ENCODE results near the gene SUFU. TPM values are rescaled to one million over a fixed set of nuclear protein-coding genes. Genes with fewer than 3 reads are reported as not detected.
"Not testable (repeated sequence)": the region's sequence is repeated elsewhere in the genome, so short reads cannot be mapped to it uniquely, and the experiment has no call there.

SUFU gene
- polyA plus RNA-seq, 1 donor, result 14.6 TPM

- peak; percentile 46 for DNase-seq (ENCODE audit: low read depth)
Observed at GRCh38 chr10:102511583-102512274, 8.0 kb downstream of the SUFU start.

GRCh38 chr10:102514487-102515311, 10.9 kb downstream of the SUFU start:
- no peak for DNase-seq (ENCODE audit: low read depth)

- DNase-seq (ENCODE audit: low read depth), result no peak
Observed at GRCh38 chr10:102515724-102516123, 12.0 kb downstream of the SUFU start.

DNA sequence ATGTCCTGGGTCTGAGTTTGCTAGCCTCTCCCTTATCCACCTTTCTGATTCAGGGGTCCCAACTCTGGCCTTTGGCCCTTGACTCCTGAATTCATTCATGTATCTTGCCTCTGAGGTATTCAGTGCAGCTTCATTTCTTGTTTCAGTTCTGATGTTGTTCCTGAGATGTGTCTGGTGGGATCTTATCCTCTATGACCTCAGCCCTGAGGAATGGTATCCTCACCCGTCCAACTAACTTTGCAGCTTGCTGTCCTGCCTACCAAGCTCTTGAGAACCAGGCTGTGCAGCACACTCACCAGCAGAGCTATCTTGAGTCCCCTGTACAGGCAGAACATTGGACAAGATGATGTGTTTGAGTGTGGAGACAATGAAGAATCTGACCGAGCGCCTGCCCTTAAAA, 13.8 kb downstream of the SUFU start:
- no peak for DNase-seq (ENCODE audit: low read depth)

DNA sequence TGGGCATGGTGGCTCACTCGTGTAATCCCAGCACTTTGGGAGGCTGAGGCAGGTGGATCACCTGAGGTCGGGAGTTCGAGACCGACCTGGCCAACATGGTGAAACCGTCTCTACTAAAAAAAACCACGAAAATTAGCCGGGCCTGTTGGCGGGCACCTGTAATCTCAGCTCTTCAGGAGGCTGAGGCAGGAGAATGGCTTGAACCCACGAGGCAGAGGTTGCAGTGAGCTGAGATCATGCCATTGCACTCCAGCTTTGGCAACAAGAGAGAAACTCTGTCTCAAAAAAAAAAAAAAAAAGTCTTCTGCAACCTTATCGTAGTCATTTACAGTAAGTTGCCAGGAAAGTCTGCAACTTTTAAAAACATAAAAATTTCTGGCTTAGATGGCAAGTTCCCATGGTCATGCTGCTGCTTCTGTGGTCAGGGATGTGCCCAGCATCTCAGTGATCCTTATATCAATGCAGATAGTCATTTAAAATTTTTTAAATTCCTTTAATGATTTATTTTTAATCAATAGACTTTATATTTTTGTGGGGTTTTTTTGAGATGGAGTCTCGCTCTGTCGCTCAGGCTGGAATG, 15.6 kb downstream of the SUFU start:
- no peak for DNase-seq (ENCODE audit: low read depth)

- DNase-seq (ENCODE audit: low read depth), result no peak
Observed at GRCh38 chr10:102522874-102523249, 19.1 kb downstream of the SUFU start.

DNA sequence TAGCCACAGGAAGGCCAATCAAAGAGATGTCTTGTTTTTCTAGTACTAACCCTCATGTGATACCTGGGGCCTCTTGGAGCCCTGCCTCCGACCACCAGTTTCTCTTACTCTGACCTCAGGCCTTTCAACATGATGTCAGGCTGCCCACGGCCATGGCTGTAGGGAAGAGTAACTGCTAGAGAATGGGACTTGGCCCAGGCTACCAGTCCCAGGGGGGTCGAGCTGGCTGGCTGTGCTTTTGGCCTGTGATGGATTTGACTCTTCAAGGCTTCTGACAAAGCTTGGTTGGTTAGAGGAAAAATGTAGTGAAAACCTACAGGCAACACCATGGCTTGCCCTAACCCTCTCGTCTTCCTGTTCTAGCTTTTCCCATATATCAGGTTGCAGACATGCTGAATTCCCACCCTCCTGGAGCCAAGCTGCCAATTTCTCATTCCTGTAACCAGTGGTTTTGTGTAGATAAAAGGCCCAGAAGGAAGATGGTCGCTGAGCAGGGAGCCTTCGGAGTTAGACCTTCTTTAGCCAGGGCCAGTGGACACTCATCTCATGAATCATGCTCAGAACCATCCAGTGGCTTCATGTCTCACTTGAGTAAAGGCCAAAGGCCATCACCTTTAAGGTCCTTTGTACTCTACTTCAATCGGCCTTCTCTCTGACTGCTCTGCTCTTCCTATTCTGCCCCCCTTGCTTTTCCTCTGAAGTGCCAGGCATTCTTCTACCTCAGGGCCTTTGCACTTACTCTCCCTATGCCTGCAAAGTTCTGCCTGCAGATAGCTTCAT, 19.7 kb downstream of the SUFU start:
- DNase-seq (ENCODE audit: low read depth), result no peak

DNA sequence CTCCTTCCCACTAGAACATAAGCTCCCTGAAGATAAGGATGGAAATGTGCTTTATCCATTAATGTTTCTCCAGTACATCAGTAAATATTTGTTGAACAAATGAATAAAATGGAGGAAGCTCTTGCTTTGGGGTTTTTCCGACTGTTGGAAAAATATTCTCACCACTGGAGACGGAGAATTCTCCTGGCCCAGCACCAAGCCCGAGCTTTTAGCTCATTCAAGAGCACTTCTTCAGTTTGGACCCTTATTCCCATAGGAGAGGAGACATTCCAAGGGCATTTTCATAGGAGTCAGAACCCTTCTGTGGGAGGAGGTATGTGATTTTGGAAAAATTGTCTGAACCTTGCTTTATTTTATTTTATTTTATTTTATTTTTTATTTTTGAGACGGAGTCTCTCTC, 21.0 kb downstream of the SUFU start:
- DNase-seq (ENCODE audit: low read depth), result no peak

GRCh38 chr10:102527546-102527945, 23.8 kb downstream of the SUFU start:
- DNase-seq (ENCODE audit: low read depth), result no peak

GRCh38 chr10:102534333-102534732, 30.6 kb downstream of the SUFU start:
- DNase-seq (ENCODE audit: low read depth), result no peak

- not testable (repeated sequence) for DNase-seq (ENCODE audit: low read depth)
Observed at GRCh38 chr10:102534966-102535365, 31.2 kb downstream of the SUFU start.

DNA sequence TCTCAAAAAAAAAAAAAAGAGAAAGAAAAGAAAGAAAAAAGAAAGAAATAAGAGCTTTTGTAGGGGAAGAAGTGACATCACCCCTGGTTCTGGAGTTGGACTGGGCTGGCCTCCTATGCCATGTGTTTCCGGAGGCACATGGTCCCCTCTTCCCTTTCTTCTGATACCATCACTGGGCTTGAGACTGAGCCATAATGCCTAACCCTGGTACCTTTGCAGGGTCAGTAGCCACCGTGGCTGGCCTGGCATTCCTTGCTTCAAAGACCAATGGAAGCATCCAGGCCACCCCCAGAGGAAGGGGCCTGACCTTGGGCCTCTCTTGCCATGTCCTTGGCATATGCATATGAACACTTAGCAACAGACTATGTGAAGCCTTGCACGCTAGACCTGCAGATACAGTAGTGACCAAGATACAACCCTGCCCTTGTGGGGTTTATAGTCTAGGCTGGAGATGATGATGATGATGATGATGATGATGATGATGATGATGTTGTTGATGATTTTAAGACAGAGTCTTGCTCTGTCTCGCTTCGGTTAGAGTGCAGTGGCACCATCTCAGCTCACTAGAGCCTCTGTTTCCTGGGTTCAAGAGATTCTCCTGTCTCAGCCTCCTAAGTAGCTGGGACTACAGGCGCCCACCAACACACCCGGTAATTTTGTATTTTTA, 31.8 kb downstream of the SUFU start:
- no peak for DNase-seq (ENCODE audit: low read depth)

DNA sequence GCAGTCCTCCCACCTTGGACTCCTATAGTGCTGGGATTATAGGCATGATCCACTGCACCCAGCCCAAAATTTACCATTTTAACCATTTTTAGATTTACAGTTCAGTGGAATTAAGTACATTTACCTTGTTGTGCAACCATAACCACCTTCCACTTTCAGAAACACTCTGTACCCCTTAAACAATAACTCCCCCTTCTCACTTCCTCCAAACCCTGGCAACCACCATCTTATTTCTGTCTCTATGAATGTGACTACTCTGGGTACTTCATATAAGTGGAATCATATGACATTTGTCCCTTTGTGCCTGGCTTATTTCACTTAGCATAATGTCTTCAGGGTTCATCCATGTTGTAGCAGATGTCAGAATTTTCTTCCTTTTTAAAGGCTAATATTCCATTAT, 33.6 kb downstream of the SUFU start:
- DNase-seq (ENCODE audit: low read depth), result no peak

- DNase-seq (ENCODE audit: low read depth), result no peak
Observed at GRCh38 chr10:102537948-102538347, 34.2 kb downstream of the SUFU start.

DNA sequence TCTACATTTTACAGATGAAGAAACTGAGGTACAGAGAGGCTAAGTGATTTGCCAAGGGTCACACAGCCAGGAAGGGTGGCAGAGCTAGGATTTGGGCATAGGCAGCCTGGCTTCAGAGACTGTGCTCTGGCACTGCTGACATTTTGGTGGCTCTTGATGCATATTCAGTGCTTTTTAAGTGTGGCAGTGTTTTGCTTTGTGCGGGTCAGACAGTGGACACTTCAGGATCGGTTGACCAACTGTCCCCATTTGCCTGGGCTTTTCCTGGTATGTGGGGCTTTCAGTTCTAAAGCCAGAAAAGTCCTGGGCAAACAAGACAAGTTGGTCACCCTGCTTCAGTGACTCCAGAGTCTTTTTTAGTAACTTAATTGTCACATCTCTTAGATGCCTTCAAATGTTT, 35.0 kb downstream of the SUFU start:
- no peak for DNase-seq (ENCODE audit: low read depth)

DNA sequence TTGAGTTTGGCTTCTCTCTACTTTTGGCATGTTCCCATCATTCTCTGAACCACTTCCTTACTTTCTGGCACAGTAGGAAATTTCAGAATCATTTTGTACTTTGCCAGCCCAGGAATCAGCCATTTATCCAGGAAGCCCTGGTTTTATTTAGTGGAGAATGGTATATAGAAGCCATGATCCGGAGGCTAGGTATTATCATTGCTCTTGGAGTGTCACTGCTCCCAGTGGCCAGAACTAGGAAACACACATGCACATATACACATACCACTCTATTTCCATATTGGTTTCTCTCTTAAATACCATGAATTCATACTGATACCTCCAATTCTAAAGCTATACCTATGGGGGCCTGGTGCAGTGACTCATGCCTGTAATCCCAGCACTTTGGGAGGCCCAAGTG, 36.3 kb downstream of the SUFU start:
- no peak for DNase-seq (ENCODE audit: low read depth)

- no peak for DNase-seq (ENCODE audit: low read depth)
Observed at GRCh38 chr10:102542800-102543418, 39.1 kb downstream of the SUFU start.

GRCh38 chr10:102545265-102545871, 41.6 kb downstream of the SUFU start:
- no peak for DNase-seq (ENCODE audit: low read depth)

DNA sequence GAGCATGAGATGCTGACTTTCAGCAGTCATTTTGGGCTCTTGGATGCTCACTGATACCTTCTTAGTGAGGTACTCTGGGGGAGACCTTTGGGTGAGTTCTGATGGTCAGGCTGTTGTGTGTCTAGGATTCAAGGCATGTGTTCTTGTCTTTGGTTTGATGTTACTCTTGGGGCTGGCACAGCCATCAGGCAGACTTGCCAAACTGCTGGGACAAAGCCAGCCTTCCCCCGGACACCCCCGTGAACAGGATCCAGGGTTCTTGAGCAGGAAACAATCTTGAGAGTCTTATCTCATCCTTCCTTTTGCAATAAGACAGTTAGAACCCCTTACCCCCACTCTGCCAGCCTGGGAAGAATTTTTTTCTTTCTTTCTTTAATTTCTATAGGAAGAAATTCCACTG, 42.2 kb downstream of the SUFU start:
- no peak for DNase-seq (ENCODE audit: low read depth)

DNA sequence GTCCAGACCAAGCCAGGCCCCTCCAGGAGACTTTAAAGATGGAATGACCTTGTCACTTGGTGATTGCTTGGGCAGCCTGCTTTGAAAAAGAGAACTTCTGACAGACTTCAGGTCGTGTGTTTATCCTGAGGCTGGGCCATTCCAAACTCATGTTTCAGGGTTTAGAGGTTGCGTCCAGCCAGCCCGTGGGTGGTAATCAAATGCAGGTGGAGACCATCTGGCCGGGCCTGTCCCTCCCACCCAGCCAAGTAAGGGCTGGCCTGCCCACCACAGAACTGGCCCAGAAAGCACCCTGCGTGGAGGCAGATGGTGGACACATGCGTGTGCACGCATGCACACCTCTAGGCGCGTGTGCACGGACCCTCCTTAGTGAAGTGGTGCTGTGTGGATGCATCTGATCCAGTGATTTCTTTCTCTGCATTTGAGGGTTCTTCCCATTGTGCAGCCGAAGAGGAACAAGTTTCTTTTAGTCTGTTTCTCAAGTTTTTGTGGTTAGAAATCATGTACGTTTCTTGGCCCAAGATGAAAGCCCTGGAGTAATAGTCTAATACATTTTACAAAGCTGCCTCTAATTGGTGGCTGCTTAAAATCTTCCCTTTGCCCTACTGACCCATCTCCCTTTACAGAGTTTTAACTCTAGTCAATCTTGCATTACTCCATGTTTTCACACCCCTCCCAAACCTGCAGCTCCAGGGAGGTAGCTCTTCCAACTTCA, 43.0 kb downstream of the SUFU start:
- DNase-seq (ENCODE audit: low read depth), result no peak
